H9 (cell line): ENCODE measurements around the gene SIGMAR1. TPM values are rescaled to one million over a fixed set of nuclear protein-coding genes. Genes with fewer than 3 reads are reported as not detected.

Experiments
- DNase-seq: peaks from one replicate; pipeline ENCODE4 v3.0.0-alpha.2; 2017
- H2AFZ ChIP-seq: one replicate; pipeline ENCODE4 v1.6.1; 2013; ENCODE audit warnings: mild to moderate bottlenecking, low read length, control low read depth, moderate library complexity
- H2AK5ac ChIP-seq: 2 replicates; pipeline ENCODE4 v1.6.1; 2013; ENCODE audit warnings: low read length, control low read depth, mixed read lengths; ENCODE audit not compliant: insufficient read length
- H2BK120ac ChIP-seq: one replicate; pipeline ENCODE4 v1.6.1; 2013; ENCODE audit warnings: low read depth, mild to moderate bottlenecking, low read length, control low read depth, inconsistent platforms; ENCODE audit not compliant: poor library complexity, severe bottlenecking
- H2BK12ac ChIP-seq: 2 replicates; pipeline ENCODE4 v1.6.1; 2013; ENCODE audit warnings: low read length, control low read depth, mixed read lengths, low read depth; ENCODE audit not compliant: insufficient read length
- H2BK15ac ChIP-seq: 2 replicates; pipeline ENCODE4 v1.6.1; 2013; ENCODE audit warnings: low read depth, low read length, control low read depth
- H2BK20ac ChIP-seq: one replicate; pipeline ENCODE4 v1.6.1; 2013; ENCODE audit warnings: low read depth, mild to moderate bottlenecking, low read length, control low read depth, inconsistent platforms; ENCODE audit not compliant: poor library complexity, severe bottlenecking
- H2BK5ac ChIP-seq: 2 replicates; pipeline ENCODE4 v1.6.1; 2013; ENCODE audit warnings: low read length, control low read depth, mixed read lengths; ENCODE audit not compliant: insufficient read length
- H3K14ac ChIP-seq: 2 replicates; pipeline ENCODE4 v1.6.1; 2013; ENCODE audit warnings: low read length, control low read depth; ENCODE audit not compliant: insufficient read depth
- H3K18ac ChIP-seq: 2 replicates; pipeline ENCODE4 v1.6.1; 2013; ENCODE audit warnings: low read depth, mild to moderate bottlenecking, mixed read lengths, low read length, control low read depth; ENCODE audit not compliant: insufficient read length
- H3K23ac ChIP-seq: 2 replicates; pipeline ENCODE4 v1.6.1; 2013; ENCODE audit warnings: low read length, control low read depth, mixed read lengths, low read depth; ENCODE audit not compliant: insufficient read length
- H3K23me2 ChIP-seq: 2 replicates; pipeline ENCODE4 v1.6.1; 2013; ENCODE audit warnings: low read depth, mild to moderate bottlenecking, mixed read lengths, low read length, control low read depth; ENCODE audit not compliant: insufficient read length, poor library complexity, severe bottlenecking
- H3K27ac ChIP-seq: 2 replicates; pipeline ENCODE4 v1.5.1; 2013; ENCODE audit warnings: low read length, control low read depth, mixed read lengths, low read depth; ENCODE audit not compliant: insufficient read length
- H3K27me3 ChIP-seq: 2 replicates; pipeline ENCODE4 v1.6.1; 2013; ENCODE audit warnings: low read length, control low read depth, inconsistent platforms; ENCODE audit not compliant: insufficient read depth
- H3K4ac ChIP-seq: 2 replicates; pipeline ENCODE4 v1.6.1; 2013; ENCODE audit warnings: low read depth, mild to moderate bottlenecking, control low read depth, inconsistent platforms, low read length, moderate library complexity
- H3K4me1 ChIP-seq: 2 replicates; pipeline ENCODE4 v1.6.1; 2013; ENCODE audit warnings: low read length, control low read depth, inconsistent platforms; ENCODE audit not compliant: insufficient read depth
- H3K4me2 ChIP-seq: 2 replicates; pipeline ENCODE4 v1.6.1; 2013; ENCODE audit warnings: low read length, control low read depth, mixed read lengths; ENCODE audit not compliant: insufficient read length, insufficient read depth
- H3K56ac ChIP-seq: 2 replicates; pipeline ENCODE4 v1.6.1; 2013; ENCODE audit warnings: low read depth, mild to moderate bottlenecking, mixed read lengths, low read length, control low read depth; ENCODE audit not compliant: insufficient read length
- H3K79me1 ChIP-seq: 2 replicates; pipeline ENCODE4 v1.6.1; 2013; ENCODE audit warnings: low read depth, mild to moderate bottlenecking, moderate library complexity, low read length, control low read depth, inconsistent platforms; ENCODE audit not compliant: insufficient read depth, poor library complexity, severe bottlenecking
- H3K79me2 ChIP-seq: 2 replicates; pipeline ENCODE4 v1.6.1; 2013; ENCODE audit warnings: low read length, control low read depth, inconsistent platforms; ENCODE audit not compliant: insufficient read depth
- H3K9ac ChIP-seq: 2 replicates; pipeline ENCODE4 v1.6.1; 2013; ENCODE audit warnings: low read length, control low read depth, mixed read lengths; ENCODE audit not compliant: insufficient read length; ENCODE audit errors: extremely low read depth
- H3K9me3 ChIP-seq: one replicate; pipeline ENCODE4 v1.6.1; 2013; ENCODE audit warnings: low read depth, low read length, inconsistent platforms; ENCODE audit not compliant: control insufficient read depth
- H3T11ph ChIP-seq: one replicate; pipeline ENCODE4 v1.6.1; 2013; ENCODE audit warnings: mild to moderate bottlenecking, low read length, control low read depth, inconsistent platforms
- H4K20me1 ChIP-seq: one replicate; pipeline ENCODE4 v1.6.1; 2013; ENCODE audit not compliant: control insufficient read depth, insufficient read length, insufficient read depth
- H4K5ac ChIP-seq: 2 replicates; pipeline ENCODE4 v1.6.1; 2013; ENCODE audit warnings: low read depth, mild to moderate bottlenecking, mixed read lengths, low read length, control low read depth; ENCODE audit not compliant: insufficient read length
- H4K8ac ChIP-seq: replicated peaks from 2 replicates; pipeline ENCODE4 v1.6.1; 2013; ENCODE audit warnings: low read length, control low read depth, mixed read lengths, low read depth; ENCODE audit not compliant: insufficient read length
- H4K91ac ChIP-seq: 2 replicates; pipeline ENCODE4 v1.6.1; 2013; ENCODE audit warnings: low read depth, mild to moderate bottlenecking, moderate library complexity, mixed read lengths, low read length, control low read depth; ENCODE audit not compliant: insufficient read length
- H3K27ac Mint-ChIP-seq, 3 experiments: 2 replicates in 2 of 3; 3 replicates in 1 of 3; pipeline ENCODE4 v1.8.0; 2020 to 2021; ENCODE audit warnings: mixed read lengths in 3 of 3, mild to moderate bottlenecking in 1 of 3, moderate library complexity in 1 of 3
- H3K27me3 Mint-ChIP-seq: 2 replicates; pipeline ENCODE4 v1.8.0; 2021; ENCODE audit warnings: low read depth, mild to moderate bottlenecking, moderate library complexity, mixed read lengths
- H3K36me3 Mint-ChIP-seq, 3 experiments: 2 replicates in 2 of 3; 3 replicates in 1 of 3; pipeline ENCODE4 v1.8.0; 2020 to 2021; ENCODE audit warnings: low read depth in 3 of 3, mixed read lengths in 3 of 3; ENCODE audit not compliant: insufficient read depth in 1 of 3
- H3K4me1 Mint-ChIP-seq, 2 experiments: 2 replicates each; pipeline ENCODE4 v1.8.0; 2020; ENCODE audit warnings: mixed read lengths in 2 of 2
- H3K4me3 Mint-ChIP-seq, 2 experiments: 2 replicates in 1 of 2; 3 replicates in 1 of 2; pipeline ENCODE4 v1.8.0; 2020 to 2021; ENCODE audit warnings: mild to moderate bottlenecking in 2 of 2, mixed read lengths in 2 of 2, moderate library complexity in 1 of 2
- H3K9me3 Mint-ChIP-seq, 2 experiments: 2 replicates in 1 of 2; 3 replicates in 1 of 2; pipeline ENCODE4 v1.8.0; 2020; ENCODE audit warnings: mild to moderate bottlenecking in 2 of 2, mixed read lengths in 2 of 2, moderate library complexity in 1 of 2
- CTCF ChIP-seq: fragments of 200-600 bp; sonication (generic); conservative IDR thresholded peaks from 3 replicates; pipeline ENCODE4 v1.8.0; 2021; ENCODE audit warnings: antibody characterized with exemption, mild to moderate bottlenecking
- WGBS: extraction: QIAGEN DNeasy Blood & Tissue Kit; methylation state at CpG from one replicate; pipeline ENCODE4 v1.1.7; 2013; ENCODE audit warnings: missing lambda C conversion rate, low lambda C conversion rate, mixed read lengths; ENCODE audit not compliant: insufficient read length; ENCODE audit errors: extremely low coverage; 5-methylcytosine and 5-hydroxymethylcytosine counted together
- total RNA-seq: library from RNA; stranded (reverse); gene quantifications from 2 replicates; pipeline ENCODE4 v1.2.1, GENCODE V29; 2021

SIGMAR1 gene
- total RNA-seq, 1 experiment from 2014 or later: 68.3 TPM

DNA sequence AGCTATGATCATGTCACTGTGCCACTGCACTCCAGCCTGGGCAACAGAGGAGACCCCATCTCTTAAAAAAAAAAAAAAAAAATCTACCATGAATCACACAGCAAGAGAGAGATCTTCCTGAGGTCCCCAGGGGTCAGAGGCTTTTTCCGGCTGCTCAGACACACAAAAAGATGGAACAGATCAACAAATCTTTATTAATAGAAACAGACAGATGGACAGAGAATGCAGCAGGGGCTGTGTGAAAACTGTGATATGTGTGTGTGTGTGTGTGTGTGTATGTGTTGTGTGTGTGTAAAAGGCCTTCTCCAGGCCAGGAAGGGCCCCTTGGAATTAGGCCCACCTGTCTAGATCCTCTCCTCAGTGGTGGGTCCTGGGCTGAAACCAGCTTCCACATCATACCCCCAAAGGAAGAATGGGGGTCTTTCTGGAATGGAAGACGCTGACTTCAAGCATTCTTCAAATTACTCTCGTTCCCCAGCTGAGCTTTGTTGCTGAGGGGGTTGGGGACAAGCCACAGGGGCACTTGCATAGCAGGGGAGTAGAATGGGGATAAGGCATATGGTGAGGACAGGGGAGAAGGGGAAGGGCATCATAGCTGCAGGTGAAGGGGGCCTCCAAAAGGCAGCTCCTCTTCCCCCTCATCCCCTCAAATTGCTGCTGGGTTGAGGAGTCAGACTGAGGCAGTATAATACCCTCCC, 2.9 kb downstream of the SIGMAR1 start:
- H3K56ac ChIP-seq: no peak overlapping the region
- no peak overlapping the region for H2BK120ac ChIP-seq
- no peak overlapping the region for H3K4ac ChIP-seq
- no peak overlapping the region for H3K14ac ChIP-seq
- no peak overlapping the region for H3K4me2 ChIP-seq
- H3T11ph ChIP-seq: no peak overlapping the region
- H3K9me3 ChIP-seq: no peaks in the 10 kb centered on the region
- H3K23ac ChIP-seq: no peak overlapping the region
- peaks cover 4% of the 10 kb centered on the region; the same call in 1 of the 2 replicates for H3K4me1 ChIP-seq
- peaks cover 23 to 36% of the 10 kb centered on the region in 2 experiments for H3K4me1 Mint-ChIP-seq
- H3K27me3 Mint-ChIP-seq: peaks cover 43% of the 10 kb centered on the region
- no peak overlapping the region for H4K8ac ChIP-seq
- no peak overlapping the region for H2BK12ac ChIP-seq
- H4K5ac ChIP-seq: no peak overlapping the region
- TF ChIP-seq CTCF: no peak
- peaks cover 13% of the 10 kb centered on the region for H3K27me3 ChIP-seq
- H2AFZ ChIP-seq: no peak overlapping the region
- no peak overlapping the region for H2BK20ac ChIP-seq
- no peak overlapping the region for H3K18ac ChIP-seq
- no peak overlapping the region for H3K27ac Mint-ChIP-seq
- no CpG with 5 or more reads among the region's 3 CpGs for WGBS
- H2BK5ac ChIP-seq: no peak overlapping the region
- no peaks in the 10 kb centered on the region for H3K79me1 ChIP-seq
- H3K4me3 Mint-ChIP-seq: peak overlapping the region in 1 of 2 experiments; percentile 55; a peak in 2 of 5 replicates
- no peak overlapping the region for H2BK15ac ChIP-seq
- peaks cover 11% of the 10 kb centered on the region for H3K23me2 ChIP-seq
- H3K27ac ChIP-seq: no peak overlapping the region
- H3K9ac ChIP-seq: no peak overlapping the region
- H3K79me2 ChIP-seq: no peaks in the 10 kb centered on the region; the same call in 1 of the 2 replicates
- no peak for DNase-seq
- no peak overlapping the region for H4K91ac ChIP-seq
- no peaks in the 10 kb centered on the region; a peak in 1 of 5 replicates for H3K9me3 Mint-ChIP-seq
- no peak overlapping the region for H2AK5ac ChIP-seq
- peaks cover 2 to 15% (median 10%) of the 10 kb centered on the region in 3 experiments; a peak in 6 of 7 replicates for H3K36me3 Mint-ChIP-seq
- H4K20me1 ChIP-seq: no peaks in the 10 kb centered on the region
